SK-N-MC (cell line): ENCODE data around the gene SLC9A3.

Source experiments
- EZH2 ChIP-seq: fragments of 200-600 bp; sonication (generic); IDR thresholded peaks from one replicate; pipeline ENCODE4 v1.6.1; 2017; ENCODE audit warnings: antibody characterized with exemption
- POLR2AphosphoS5 ChIP-seq: IDR thresholded peaks from 2 replicates; pipeline ENCODE4 v1.6.1; 2012; ENCODE audit warnings: mild to moderate bottlenecking, low read depth, low read length, borderline replicate concordance

DNA sequence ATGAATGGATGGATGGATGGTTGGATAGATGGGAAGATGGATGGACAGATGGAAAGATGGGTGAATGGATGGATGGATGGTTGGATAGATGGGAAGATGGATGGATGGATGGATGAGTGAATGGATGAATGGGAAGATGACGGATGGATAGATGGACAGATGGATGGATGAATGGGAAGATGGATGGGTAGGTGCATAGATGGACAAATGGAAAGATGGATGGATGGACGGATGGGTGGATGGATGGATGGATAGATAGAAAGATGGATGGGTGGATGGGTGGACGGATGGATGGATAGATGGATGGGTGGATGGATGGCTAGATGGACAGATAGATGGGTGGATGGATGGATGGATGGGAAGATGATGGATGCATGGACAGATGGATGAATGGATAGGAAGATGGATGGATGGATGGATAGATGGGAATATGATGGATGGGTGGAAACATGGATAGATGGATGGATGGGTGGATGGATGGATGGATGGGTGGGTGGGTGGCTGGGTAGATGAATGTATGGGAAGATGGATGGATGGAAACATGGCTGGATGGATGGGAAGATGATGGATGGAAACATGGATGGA, 97.8 kb downstream of the SLC9A3 start:
- no peak for TF ChIP-seq EZH2
- no peak for TF ChIP-seq POLR2AphosphoS5
